ENCODE data around the gene YJEFN3. TPM values are rescaled to one million over a fixed set of nuclear protein-coding genes. Genes with fewer than 3 reads are reported as not detected.

The YJEFN3 gene
- polyA plus RNA-seq, 1 donor (not counting 4 experiments of a cell fraction or from before 2014, with no cell fraction given) = 1.2 TPM

- H3K36me3 ChIP-seq (ENCODE audit: control insufficient read depth in 2 of 2, extremely low read depth in 1 of 2, insufficient read depth in 2 of 2, low read length in 2 of 2) = no peaks in the 10 kb centered on the region
- no peak overlapping the region for H3K4me2 ChIP-seq (ENCODE audit: control insufficient read depth, extremely low read depth, insufficient read depth, low read depth, low read length)
- H3K27me3 ChIP-seq (ENCODE audit: control insufficient read depth, extremely low read depth, insufficient read depth, low read length) = no peaks in the 10 kb centered on the region
- no peaks in the 10 kb centered on the region for H3K9me1 ChIP-seq (ENCODE audit: control insufficient read depth, extremely low read depth, insufficient read depth, low read length)
- no peak overlapping the region for H3K4me3 ChIP-seq (ENCODE audit: control insufficient read depth in 2 of 3, extremely low read depth in 1 of 3, insufficient read depth in 2 of 3, low read depth in 1 of 3, low read length in 3 of 3)
- dilution Hi-C loops (cut with MboI; ENCODE audit: extremely low pct_ligation_motif_present, low sequenced_read_pairs) = no loop called here
- H4K20me1 ChIP-seq (ENCODE audit: control insufficient read depth, extremely low read depth, insufficient read depth, low read length) = no peaks in the 10 kb centered on the region
- H3K4me1 ChIP-seq (ENCODE audit: control insufficient read depth, extremely low read depth, insufficient read depth, low read length) = no peaks in the 10 kb centered on the region
- FAIRE-seq = no peak
- H3K79me2 ChIP-seq (ENCODE audit: control insufficient read depth, insufficient read depth, low read length) = no peaks in the 10 kb centered on the region
- no peak overlapping the region for H3K27ac ChIP-seq (ENCODE audit: control insufficient read depth, insufficient read depth, low read length)
- H2AFZ ChIP-seq (ENCODE audit: control insufficient read depth, low read length) = no peak overlapping the region
- H3K9me3 ChIP-seq (ENCODE audit: control insufficient read depth, low read depth, low read length) = no peaks in the 10 kb centered on the region
- TF ChIP-seq CTCF (optimal IDR thresholded peaks at IDR 0.05 in 1 of 3, IDR thresholded peaks at IDR 0.05 in 1 of 3, conservative IDR thresholded peaks at IDR 0.05 in 1 of 3; ENCODE audit: extremely low read depth in 1 of 3, insufficient read depth in 2 of 3, low read length in 3 of 3) (no peak), EZH2 (IDR thresholded peaks at IDR 0.05; ENCODE audit: low read length) (no peak)
- H3K9ac ChIP-seq (ENCODE audit: control insufficient read depth, extremely low read depth, insufficient read depth, low read length) = no peak overlapping the region
- DNase-seq (ENCODE audit: low read depth, low spot score) = no peak
Measured at GRCh38 chr19:19571071-19571786, 42.5 kb downstream of the YJEFN3 start.

DNA sequence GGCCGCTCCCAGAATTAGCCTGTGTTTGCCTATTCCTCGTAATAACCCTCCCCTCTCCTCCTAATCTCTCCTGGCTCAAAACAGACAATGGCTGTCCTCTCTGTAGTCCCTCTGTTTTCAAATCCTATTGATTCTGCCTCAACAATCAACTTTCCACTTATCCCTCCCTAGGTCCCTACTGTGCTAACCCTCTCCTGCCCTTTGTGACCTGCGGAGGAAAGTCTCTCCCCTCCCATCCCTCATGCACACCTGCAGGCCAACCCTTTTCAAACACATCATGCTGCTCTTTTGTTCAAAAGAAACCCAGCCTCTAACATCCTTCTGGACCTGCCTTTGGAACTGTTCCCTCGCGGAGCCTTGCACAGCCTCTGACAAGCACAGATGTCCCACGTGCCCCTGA is 46.7 kb downstream of the YJEFN3 start:
- Histone ChIP-seq H3K4me3 (ENCODE audit: control insufficient read depth in 2 of 3, extremely low read depth in 1 of 3, insufficient read depth in 2 of 3, low read depth in 1 of 3, low read length in 3 of 3) (no peak overlapping the region), H3K27ac (ENCODE audit: control insufficient read depth, insufficient read depth, low read length) (no peak overlapping the region), H2AFZ (ENCODE audit: control insufficient read depth, low read length) (no peak overlapping the region), H3K9me3 (ENCODE audit: control insufficient read depth, low read depth, low read length) (no peaks in the 10 kb centered on the region), H4K20me1 (ENCODE audit: control insufficient read depth, extremely low read depth, insufficient read depth, low read length) (no peaks in the 10 kb centered on the region), H3K9me1 (ENCODE audit: control insufficient read depth, extremely low read depth, insufficient read depth, low read length) (no peaks in the 10 kb centered on the region), H3K9ac (ENCODE audit: control insufficient read depth, extremely low read depth, insufficient read depth, low read length) (no peak overlapping the region), H3K4me1 (ENCODE audit: control insufficient read depth, extremely low read depth, insufficient read depth, low read length) (no peaks in the 10 kb centered on the region), H3K4me2 (ENCODE audit: control insufficient read depth, extremely low read depth, insufficient read depth, low read depth, low read length) (no peak overlapping the region), H3K79me2 (ENCODE audit: control insufficient read depth, insufficient read depth, low read length) (no peaks in the 10 kb centered on the region), H3K27me3 (ENCODE audit: control insufficient read depth, extremely low read depth, insufficient read depth, low read length) (no peaks in the 10 kb centered on the region), H3K36me3 (ENCODE audit: control insufficient read depth in 2 of 2, extremely low read depth in 1 of 2, insufficient read depth in 2 of 2, low read length in 2 of 2) (no peaks in the 10 kb centered on the region)
- dilution Hi-C loops (cut with MboI; ENCODE audit: extremely low pct_ligation_motif_present, low sequenced_read_pairs) = no loop called here
- DNase-seq (ENCODE audit: low read depth, low spot score) (no peak), FAIRE-seq (no peak)
- TF ChIP-seq EZH2 (IDR thresholded peaks at IDR 0.05; ENCODE audit: low read length) (no peak), CTCF (optimal IDR thresholded peaks at IDR 0.05 in 1 of 3, IDR thresholded peaks at IDR 0.05 in 1 of 3, conservative IDR thresholded peaks at IDR 0.05 in 1 of 3; ENCODE audit: extremely low read depth in 1 of 3, insufficient read depth in 2 of 3, low read length in 3 of 3) (no peak)
